MCF 10A (cell line): ENCODE measurements around the gene PALD1. TPM values are rescaled to one million over a fixed set of nuclear protein-coding genes. Genes with fewer than 3 reads are reported as not detected.

Source experiments
- BruUV-seq: library from RNA; stranded (reverse); fragments of 400-500 nt; replicated peaks from 2 replicates; lab custom pipeline; 2021; lab: Mats Ljungman, UMichigan
- CTCF ChIA-PET: fragments of 300-600 bp; sonication (Branson Sonifier 250); formaldehyde crosslinking; extraction: SDS; loops from one replicate; lab custom pipeline; 2021; ENCODE audit warnings: antibody characterized with exemption, inconsistent platforms; lab: Yijun Ruan, JAX
- POLR2A ChIA-PET: fragments of 300-600, 350-650 bp; sonication (Branson Sonifier 250); formaldehyde crosslinking; extraction: SDS; loops from one replicate; lab custom pipeline; 2020; ENCODE audit warnings: antibody characterized with exemption, inconsistent platforms; lab: Yijun Ruan, JAX
- DNase-seq: peaks from one replicate; pipeline ENCODE4 v3.0.0-alpha.2; 2018; ENCODE audit not compliant: unreplicated experiment
- H3K27ac Mint-ChIP-seq: one replicate; pipeline ENCODE4 v1.8.0; 2022; ENCODE audit warnings: mild to moderate bottlenecking, low read depth, mixed read lengths; ENCODE audit not compliant: unreplicated experiment
- H3K27me3 Mint-ChIP-seq: one replicate; pipeline ENCODE4 v1.8.0; 2022; ENCODE audit warnings: mixed read lengths; ENCODE audit not compliant: insufficient read depth, unreplicated experiment
- H3K36me3 Mint-ChIP-seq: one replicate; pipeline ENCODE4 v1.8.0; 2022; ENCODE audit warnings: mild to moderate bottlenecking, moderate library complexity, mixed read lengths; ENCODE audit not compliant: insufficient read depth, unreplicated experiment
- H3K4me1 Mint-ChIP-seq: one replicate; pipeline ENCODE4 v1.8.0; 2022; ENCODE audit warnings: mixed read lengths; ENCODE audit not compliant: insufficient read depth, unreplicated experiment
- H3K4me3 Mint-ChIP-seq: one replicate; pipeline ENCODE4 v1.8.0; 2022; ENCODE audit warnings: mild to moderate bottlenecking, moderate library complexity, mixed read lengths; ENCODE audit not compliant: unreplicated experiment
- H3K9me3 Mint-ChIP-seq: one replicate; pipeline ENCODE4 v1.8.0; 2022; ENCODE audit warnings: mixed read lengths; ENCODE audit not compliant: unreplicated experiment
- intact Hi-C: fragments of 100-400 bp; cut with micrococcal nuclease; formaldehyde crosslinking; loops from 2 replicates; pipeline ENCODE4 v1.14.1; 2022
- total RNA-seq: library from RNA; stranded (reverse); gene quantifications from 2 replicates; pipeline ENCODE4 v1.2.3, GENCODE V29; 2022
- TF ChIP-seq, protein P1 (sequence below): fragments of 200-600 bp; IDR thresholded peaks from one replicate; pipeline ENCODE4 v1.8.0; 2022; ENCODE audit warnings: antibody characterized with exemption, mild to moderate bottlenecking; ENCODE audit not compliant: unreplicated experiment

PALD1 gene
- total RNA-seq, 1 experiment from 2014 or later = 0.12 TPM

DNA sequence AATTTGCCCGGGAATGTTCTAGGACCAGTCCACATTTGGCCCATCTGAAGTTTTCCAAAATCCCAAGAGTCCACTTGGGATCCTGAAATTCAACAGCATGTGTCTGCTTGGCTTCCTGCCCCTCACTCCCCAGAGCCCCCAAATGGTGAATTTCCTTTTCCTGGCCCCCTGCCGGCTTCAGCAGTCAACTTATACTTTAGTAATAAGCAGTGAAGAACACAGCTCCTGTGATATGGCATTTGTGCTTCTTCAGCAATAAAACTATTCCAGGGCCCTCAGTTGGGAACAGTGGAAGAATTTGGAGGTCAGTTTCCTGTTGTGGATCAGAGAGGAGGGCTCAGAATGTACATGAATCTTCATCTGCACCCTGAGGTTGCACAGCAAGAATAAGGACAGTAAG is 72.9 kb downstream of the PALD1 start:
- DNase-seq = no peak
- ChIA-PET POLR2A (no interaction called here), CTCF (interaction anchor here (0.6 to 5.5 kb wide), 13 partner anchors 9 to 327 kb away, joined by 3 to 95 read pairs (median 4); no protein-coding TSS in a partner anchor)
- Mint-ChIP-seq H3K9me3 (no peaks in the 10 kb centered on the region), H3K36me3 (no peaks in the 10 kb centered on the region), H3K4me3 (no peak overlapping the region), H3K27ac (no peak overlapping the region), H3K4me1 (no peaks in the 10 kb centered on the region), H3K27me3 (peaks cover 22% of the 10 kb centered on the region)
- intact Hi-C loops = loop anchor here (5.0 kb wide), 3 partner anchors 66 to 661 kb away; partner anchors contain the start of genes SGPL1 and UNC5B
- BruUV-seq = no TSS peak
- TF ChIP-seq, protein P1, sequence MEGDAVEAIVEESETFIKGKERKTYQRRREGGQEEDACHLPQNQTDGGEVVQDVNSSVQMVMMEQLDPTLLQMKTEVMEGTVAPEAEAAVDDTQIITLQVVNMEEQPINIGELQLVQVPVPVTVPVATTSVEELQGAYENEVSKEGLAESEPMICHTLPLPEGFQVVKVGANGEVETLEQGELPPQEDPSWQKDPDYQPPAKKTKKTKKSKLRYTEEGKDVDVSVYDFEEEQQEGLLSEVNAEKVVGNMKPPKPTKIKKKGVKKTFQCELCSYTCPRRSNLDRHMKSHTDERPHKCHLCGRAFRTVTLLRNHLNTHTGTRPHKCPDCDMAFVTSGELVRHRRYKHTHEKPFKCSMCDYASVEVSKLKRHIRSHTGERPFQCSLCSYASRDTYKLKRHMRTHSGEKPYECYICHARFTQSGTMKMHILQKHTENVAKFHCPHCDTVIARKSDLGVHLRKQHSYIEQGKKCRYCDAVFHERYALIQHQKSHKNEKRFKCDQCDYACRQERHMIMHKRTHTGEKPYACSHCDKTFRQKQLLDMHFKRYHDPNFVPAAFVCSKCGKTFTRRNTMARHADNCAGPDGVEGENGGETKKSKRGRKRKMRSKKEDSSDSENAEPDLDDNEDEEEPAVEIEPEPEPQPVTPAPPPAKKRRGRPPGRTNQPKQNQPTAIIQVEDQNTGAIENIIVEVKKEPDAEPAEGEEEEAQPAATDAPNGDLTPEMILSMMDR = no peak

DNA sequence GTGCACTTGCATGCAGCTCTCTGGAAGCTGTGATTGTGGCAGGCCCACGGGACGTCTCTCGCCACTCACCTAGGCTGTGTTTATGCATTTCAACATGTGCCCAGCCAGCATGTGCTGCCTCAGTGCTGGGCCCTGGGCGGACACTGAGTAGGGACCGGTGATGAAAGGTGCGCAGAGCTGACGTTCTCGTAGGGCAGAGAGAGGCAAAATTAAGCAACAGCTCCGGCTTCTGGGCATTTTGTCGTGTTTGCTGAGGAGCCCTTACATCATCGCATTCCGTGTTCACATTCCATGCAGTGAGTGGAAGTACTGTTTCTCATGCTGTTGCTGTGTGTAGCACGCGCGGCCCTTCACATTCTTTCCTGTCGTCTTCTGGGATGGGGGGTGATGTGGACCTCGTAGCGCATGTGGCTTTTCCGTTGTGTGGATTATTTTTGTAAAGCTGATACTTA is 73.4 kb downstream of the PALD1 start:
- ChIA-PET CTCF (interaction anchor here (0.6 to 5.5 kb wide), 10 partner anchors 24 to 327 kb away, joined by 3 to 95 read pairs (median 4); no protein-coding TSS in a partner anchor), POLR2A (no interaction called here)
- H3K4me3 Mint-ChIP-seq = no peak overlapping the region
- H3K27ac Mint-ChIP-seq = no peak overlapping the region
- peaks cover 22% of the 10 kb centered on the region for H3K27me3 Mint-ChIP-seq
- no peak for DNase-seq
- H3K9me3 Mint-ChIP-seq = no peaks in the 10 kb centered on the region
- no TSS peak for BruUV-seq
- no peaks in the 10 kb centered on the region for H3K4me1 Mint-ChIP-seq
- no peaks in the 10 kb centered on the region for H3K36me3 Mint-ChIP-seq
- TF ChIP-seq, protein P1 = no peak
- intact Hi-C loops = loop anchor here (5.0 kb wide), 3 partner anchors 65 to 660 kb away; partner anchors contain the start of genes SGPL1 and UNC5B

DNA sequence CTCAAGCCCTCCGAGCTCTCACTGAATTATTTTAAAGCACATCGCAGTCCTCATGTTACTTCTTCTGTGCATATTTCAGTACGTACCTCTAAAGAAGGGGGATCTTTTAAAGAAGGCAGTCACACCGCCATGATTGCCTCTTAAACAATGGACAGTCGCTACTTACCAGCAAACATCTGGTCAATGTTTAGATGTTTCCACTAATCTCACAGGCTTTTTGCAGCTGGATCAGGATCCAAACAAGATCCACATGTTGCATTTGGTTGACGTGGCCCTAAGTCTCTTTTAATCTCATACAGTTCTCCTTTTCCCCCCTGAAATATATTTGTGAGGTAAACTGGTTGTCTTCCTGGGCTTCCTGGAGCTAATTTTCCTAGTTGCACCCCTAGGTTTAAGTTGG is 74.0 kb downstream of the PALD1 start:
- no peaks in the 10 kb centered on the region for H3K9me3 Mint-ChIP-seq
- no peaks in the 10 kb centered on the region for H3K4me1 Mint-ChIP-seq
- H3K36me3 Mint-ChIP-seq = no peaks in the 10 kb centered on the region
- TF ChIP-seq, protein P1 = no peak
- POLR2A ChIA-PET = no interaction called here
- no TSS peak for BruUV-seq
- intact Hi-C loops = loop anchor here (5.0 kb wide), 3 partner anchors 65 to 660 kb away; partner anchors contain the start of genes SGPL1 and UNC5B
- H3K4me3 Mint-ChIP-seq = no peak overlapping the region
- no peak overlapping the region for H3K27ac Mint-ChIP-seq
- DNase-seq = no peak
- H3K27me3 Mint-ChIP-seq = peaks cover 22% of the 10 kb centered on the region
- CTCF ChIA-PET = interaction anchor here (1.3 to 5.5 kb wide), 5 partner anchors 91 to 326 kb away, joined by 3 to 95 read pairs (median 9); no protein-coding TSS in a partner anchor

DNA sequence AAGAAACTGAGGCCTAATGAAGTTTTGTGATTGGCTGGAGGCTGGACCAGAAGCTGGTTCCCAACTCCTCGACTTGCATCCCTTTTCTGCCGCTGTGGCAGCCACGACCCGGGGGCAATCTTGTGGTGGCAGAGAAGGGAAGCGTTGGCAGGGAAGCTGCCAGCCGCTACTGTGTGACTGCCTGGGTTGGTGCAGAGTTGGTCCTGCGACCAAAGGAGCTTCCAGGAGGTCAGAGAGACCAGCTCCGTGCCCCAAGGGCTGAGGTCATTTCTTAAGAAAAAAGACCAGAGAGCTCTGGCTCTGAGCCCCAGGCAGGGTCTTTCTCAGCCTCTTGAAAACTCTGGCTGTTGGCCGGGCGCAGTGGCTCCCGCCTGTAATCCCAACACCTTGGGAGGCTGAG is 76.8 kb downstream of the PALD1 start:
- Mint-ChIP-seq H3K27me3 (peaks cover 37% of the 10 kb centered on the region), H3K4me1 (peaks cover 9% of the 10 kb centered on the region), H3K9me3 (no peaks in the 10 kb centered on the region), H3K4me3 (no peak overlapping the region), H3K36me3 (no peaks in the 10 kb centered on the region), H3K27ac (no peak overlapping the region)
- TF ChIP-seq, protein P1 = no peak
- ChIA-PET POLR2A (interaction anchor here (1.0 kb wide), 1 partner anchor 200 kb away, joined by 3 read pairs; no protein-coding TSS in a partner anchor), CTCF (interaction anchor here (0.6 kb wide), 1 partner anchor 340 kb away, joined by 3 read pairs; no protein-coding TSS in a partner anchor)
- no TSS peak for BruUV-seq
- DNase-seq = no peak
- intact Hi-C loops = no loop called here
